Middle frontal gyrus (tissue), 1 donor: Measurements from ENCODE around the gene SMC3.

Source experiments
- DNase-seq: peaks from one replicate; pipeline ENCODE4 v3.0.0-alpha.2; 2015; ENCODE audit warnings: low spot score; ENCODE audit errors: extremely low spot score

Gene SMC3

DNA sequence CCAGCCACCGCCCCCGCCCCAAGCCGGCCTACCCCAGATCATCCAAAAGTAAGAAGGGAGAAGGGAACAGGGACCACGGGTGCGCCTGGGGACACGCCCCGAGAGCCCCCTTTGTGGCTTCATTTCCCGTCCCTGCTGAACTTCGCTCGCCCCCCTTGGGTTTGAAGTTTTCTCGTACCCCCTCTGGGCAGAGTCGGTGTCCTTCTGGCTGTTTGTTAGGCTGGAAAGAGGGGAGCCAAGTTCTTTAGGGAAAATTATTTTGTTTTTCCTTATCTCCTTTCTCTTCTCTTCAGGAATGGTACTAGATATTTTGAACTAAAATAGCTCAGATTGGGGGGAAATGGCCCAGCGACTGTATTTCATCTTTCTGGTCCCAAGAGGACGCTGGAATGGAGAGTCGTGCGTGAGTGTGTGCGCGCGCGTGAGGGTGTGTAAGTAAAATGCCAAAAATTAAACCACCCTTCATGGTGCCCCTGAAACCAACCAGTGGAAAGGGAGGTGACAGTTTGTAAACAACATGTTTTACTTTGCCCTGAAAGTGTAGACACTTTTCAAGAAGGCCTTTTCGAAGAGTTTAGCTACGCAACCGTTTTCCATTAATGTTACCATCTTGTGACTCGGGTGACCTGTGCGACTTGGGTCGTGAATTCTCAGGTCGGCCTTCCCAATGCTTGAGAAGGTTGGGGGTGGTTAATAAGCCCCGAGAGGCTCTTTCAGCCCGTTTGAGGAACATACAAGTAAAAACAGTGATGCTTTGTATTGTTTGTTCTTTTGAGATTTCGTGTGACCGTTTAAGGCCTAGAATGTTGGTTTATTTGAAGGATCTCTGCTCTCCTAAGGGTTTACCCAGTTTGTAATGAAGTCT lies 77.3 kb downstream of the SMC3 start:
- DNase-seq, result no peak

DNA sequence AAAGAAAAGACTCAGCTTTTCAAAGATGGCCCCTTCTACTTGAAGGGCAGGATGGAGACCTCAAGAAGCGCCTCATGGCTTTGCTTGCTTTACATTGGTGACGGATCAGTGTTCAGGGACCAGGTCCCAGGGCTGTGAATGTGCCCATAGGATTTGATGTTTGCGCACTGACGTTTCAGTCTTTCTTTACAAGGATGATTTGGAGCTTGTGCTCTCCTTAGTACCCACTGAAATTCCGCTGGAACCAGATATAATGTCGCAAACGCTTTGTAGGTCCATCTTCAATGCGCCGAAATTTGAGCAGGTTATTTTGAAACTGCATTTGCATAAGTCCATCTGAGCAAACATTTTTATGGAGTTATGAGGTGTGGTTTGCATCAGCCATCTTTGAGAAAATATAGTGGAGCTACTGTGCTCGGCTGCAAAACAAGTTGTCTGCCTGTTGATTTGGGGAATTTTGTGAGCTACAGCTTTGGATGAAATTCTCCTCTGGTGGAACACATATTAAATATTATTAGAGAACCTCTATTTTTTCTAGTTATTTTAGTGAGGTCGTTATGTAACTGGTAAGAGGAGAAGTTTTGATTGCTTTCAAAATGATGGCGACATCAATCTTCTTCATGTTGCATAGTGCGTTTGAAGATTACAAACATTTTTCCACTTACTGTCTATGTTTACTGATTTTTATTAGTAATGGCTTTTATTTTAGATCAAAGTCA lies 79.1 kb downstream of the SMC3 start:
- DNase-seq, result no peak

DNA sequence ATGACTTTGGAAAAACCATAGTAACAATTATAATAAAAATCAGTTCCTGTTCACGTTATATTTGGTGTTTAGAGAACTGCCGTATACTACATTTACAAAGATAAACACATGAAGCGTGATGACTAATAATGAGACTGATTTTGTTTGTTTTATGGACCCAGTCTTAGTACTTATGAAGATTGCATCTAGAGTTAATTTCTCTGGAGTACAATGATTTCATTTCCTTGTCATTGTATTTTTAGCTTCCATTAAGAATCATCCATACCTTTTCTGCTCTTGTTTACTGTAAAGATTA lies 79.6 kb downstream of the SMC3 start:
- DNase-seq, result no peak

DNA sequence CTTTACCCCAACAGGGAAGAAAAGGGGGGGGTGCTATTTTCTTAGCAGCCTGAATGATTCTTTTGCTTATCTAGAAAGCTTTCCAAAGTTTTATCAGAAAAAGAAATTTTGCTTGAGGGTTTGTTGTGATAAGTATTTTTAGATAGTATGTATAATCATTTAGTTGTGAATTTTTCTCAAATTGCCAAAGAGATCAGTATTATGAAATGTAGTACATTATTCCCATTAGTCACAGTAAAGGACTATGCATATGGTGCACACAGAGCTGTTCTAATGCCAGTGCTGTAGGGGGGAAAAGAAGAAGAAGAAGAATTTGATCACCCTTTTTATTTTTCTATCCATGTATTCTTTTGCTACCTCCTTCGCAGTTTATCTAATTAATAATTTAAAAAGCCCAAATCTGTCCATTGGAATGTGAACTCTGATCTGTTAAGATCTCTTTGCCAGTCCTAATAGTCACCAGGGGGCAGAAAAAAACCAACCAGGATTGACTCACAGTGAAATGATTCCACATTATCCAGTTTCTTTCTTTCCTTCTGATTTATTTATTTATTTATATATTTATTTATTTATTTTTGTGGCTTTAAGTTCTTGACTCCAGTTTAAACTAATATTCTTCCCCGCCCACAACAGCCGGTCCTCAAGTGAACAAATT lies 81.3 kb downstream of the SMC3 start:
- no peak for DNase-seq

DNA sequence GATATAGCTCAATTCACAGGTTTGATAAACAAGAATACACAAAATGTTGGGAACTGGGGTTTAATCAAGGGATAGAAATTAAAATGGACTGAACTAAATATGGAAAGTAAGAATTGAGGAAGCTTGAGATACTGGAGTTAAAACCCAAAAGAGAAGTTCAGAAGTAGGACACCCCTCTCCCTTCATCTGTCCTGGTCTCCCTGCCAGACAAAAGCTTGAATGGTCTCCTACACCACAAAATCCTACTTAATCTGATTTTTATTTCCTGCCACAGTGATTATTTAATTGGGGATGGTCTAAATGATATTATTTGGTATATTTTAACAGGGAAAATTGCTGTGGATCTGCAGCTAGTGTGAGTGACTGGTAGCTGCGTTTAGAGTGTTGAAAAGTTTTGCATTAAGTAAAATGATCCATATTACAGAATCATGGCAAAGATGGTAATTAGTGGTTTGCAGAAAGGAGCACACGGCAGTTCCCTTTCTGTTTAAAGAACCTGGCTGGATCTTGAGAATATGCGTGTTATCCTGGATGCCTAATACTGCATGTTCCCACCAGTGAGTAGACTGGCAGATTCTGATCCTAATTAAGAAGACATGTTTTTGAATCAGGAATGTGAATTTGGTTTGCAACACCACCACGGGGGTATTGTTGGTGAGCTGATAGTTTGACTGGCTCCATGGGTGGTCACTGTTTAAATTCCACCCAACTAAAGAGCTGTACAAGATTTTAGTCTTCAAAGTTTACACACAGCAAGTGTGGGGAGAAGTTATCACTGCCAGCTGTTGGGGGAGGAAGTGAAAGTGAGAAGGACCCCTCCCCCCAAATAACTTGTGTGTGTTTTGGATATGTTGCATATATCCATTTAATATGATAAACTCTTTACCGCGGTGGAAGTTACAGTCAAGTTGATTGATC lies 82.1 kb downstream of the SMC3 start:
- no peak for DNase-seq

DNA sequence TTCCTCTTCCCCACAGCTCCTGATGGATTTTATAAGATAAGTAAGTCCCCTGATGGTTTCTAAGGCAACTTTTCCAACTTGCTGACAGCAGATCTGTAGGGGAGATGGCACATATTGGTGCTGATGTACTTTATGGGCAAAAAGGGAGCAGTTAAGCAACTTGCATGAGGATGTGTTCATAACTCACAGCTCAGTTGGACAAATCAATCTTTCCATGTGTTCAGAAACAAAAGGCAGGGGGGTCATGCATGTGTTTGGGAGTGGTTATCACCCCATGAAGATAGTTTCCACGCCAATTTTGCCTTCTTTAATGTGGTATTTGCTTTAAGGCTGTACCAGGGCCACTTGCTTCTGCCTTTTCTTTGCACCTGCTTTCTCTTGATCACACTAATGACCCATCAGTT lies 82.8 kb downstream of the SMC3 start:
- DNase-seq, result no peak

DNA sequence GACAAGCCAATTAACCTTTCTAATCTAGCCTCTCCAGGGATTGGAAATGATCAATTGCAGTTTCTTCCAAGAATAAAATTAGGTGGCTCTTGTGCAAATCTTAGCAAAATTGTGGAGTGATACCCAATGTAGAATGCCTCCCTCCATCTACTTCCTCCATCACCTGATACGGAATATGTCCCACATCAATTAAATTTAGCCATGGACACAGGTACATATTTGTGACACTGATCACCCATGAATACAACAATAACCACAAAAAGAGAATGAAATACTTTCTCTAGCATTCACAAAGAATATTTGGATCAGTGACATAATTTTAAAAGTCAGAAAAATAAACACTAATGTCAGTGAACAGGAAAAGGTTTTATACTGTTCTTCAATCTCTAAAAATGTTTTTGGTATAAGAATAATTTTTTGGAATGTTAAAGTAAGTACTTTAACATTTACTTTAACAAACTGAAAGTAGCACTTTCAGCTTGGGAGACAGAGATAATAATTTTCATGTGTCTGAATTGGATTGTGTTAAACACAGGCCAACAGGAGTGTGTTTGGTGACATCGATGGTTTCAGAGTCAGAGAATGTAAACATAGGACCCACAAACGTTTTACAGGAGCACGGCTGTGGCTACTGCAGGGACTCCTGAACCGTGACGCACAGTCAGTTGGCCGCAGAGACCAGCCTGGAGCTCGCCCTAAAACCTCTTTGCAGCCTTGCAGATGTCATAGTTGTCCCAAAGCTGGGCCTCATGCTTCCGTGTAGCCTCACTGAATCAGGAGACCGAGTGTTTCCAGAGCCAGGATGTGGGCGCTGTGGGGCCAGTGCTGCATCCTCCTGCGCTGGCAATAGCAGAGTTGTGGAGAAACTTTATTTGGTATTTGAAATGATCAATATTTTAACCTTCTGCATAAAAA lies 83.8 kb downstream of the SMC3 start:
- DNase-seq, result no peak

DNA sequence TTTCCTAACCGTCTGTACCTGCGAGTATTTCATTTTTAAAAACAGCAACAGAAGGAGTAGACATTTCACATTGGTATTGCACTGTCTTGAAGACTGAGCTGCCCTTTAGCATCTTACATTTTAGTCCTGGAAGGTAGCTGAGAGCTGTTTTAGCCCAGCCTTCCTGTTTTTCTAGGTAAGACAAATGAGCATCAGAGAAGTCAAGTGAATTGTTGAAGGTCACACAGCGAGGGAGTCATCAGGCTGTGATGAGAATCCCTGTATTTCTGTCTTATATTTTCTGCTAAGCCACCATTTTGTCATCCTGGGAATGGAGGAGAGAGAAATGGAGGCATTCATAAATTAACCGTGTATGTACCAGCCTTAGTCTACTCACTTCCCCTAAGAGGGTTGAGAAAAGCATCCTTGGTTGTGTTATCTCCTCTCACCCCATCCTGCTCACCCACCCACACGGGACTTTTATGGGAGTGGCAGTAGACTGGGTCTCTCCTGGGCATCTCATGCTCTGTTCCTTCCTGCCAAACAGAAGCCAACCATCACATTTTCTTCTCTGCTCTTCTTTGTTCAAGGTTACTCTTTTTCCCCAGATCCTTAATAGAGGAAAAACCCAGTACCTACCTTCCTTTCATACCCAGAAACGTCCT lies 85.1 kb downstream of the SMC3 start:
- DNase-seq, result no peak
